PC-9 (cell line): ENCODE results near the gene ZNF3.

ENCODE experiments used
- CTCF ChIP-seq: fragments of 200-600 bp; sonication (generic); conservative IDR thresholded peaks from 2 replicates; pipeline ENCODE4 v1.6.1; 2017; ENCODE audit warnings: mixed run types, antibody characterized with exemption, mild to moderate bottlenecking, moderate library complexity
- EZH2 ChIP-seq: fragments of 200-600 bp; sonication (generic); IDR thresholded peaks from 2 replicates; pipeline ENCODE4 v1.8.0; 2017; ENCODE audit warnings: antibody characterized with exemption, low read depth

GRCh38 chr7:100035876-100036275, 45.6 kb downstream of the ZNF3 start:
- TF ChIP-seq EZH2 = no peak
- no peak for TF ChIP-seq CTCF
